RCC 7860 (cell line): ENCODE data around the gene PAIP2.

ENCODE experiments used
- DNase-seq: peaks from one replicate; pipeline ENCODE4 v3.0.0-alpha.2; 2015; ENCODE audit warnings: low spot score
- FAIRE-seq: peaks from 2 replicates; lab custom pipeline; 2012; peaks lifted over from hg19 to GRCh38; lab: Jason Lieb, UNC

Gene PAIP2, protein sequence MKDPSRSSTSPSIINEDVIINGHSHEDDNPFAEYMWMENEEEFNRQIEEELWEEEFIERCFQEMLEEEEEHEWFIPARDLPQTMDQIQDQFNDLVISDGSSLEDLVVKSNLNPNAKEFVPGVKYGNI

DNA sequence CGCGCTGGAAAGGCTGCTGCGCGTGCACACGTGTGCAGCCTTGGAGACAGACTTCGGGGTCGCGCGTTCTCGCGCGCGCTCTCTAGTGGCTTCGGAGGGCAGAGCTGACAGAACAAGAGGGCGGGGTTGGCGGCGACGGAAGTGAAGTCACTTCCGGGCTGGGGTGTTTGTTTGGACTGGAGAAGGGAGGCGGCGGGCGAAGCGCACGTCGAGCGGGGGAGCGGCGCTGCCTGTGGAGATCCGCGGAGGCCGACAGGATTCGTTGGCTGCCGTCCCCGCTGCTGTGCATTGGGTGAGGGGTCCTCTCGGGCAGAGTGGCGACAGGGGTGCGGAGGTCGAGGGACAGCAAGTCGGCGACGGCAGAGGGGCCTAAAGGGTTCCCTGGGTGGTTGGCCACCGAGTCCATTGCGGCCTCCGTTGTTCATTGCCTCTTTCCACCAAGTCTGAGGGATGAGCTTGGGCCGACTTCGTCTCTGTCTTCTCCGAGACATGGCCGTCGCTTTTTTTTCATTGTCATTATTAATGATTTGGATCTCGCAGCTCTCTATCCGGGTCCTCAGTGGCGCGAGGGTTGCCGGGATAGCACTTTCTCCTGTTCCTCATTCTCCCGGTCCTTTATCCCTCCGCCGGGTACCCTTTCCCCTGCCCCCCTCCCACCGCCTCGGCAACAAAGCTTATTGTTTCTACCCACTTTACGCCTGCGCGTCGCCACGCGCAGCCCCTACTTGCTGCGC lies at the start of gene PAIP2:
PAIP2 (plus strand) TSS at position 166 of the 734 bp plus-strand sequence. CDS start 21,931 bp downstream, outside the sequence.
- FAIRE-seq (peak; percentile 82), DNase-seq (peak; percentile 94)

DNA sequence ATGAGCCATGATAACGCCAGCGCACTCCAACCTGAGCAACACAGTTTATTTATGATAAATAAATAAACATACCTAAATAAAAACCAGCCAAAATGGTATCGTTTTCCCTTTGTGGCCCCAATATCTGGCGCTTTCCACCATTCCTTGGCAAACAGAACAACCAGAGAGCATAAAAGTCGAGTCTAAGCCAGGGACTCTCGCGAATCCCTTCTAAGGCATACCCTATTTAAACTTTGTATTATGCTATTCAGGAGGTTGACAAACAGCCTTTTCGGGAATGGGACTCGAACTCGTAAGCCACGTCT lies 48.5 kb upstream of the PAIP2 start:
- no peak for FAIRE-seq
- no peak for DNase-seq

DNA sequence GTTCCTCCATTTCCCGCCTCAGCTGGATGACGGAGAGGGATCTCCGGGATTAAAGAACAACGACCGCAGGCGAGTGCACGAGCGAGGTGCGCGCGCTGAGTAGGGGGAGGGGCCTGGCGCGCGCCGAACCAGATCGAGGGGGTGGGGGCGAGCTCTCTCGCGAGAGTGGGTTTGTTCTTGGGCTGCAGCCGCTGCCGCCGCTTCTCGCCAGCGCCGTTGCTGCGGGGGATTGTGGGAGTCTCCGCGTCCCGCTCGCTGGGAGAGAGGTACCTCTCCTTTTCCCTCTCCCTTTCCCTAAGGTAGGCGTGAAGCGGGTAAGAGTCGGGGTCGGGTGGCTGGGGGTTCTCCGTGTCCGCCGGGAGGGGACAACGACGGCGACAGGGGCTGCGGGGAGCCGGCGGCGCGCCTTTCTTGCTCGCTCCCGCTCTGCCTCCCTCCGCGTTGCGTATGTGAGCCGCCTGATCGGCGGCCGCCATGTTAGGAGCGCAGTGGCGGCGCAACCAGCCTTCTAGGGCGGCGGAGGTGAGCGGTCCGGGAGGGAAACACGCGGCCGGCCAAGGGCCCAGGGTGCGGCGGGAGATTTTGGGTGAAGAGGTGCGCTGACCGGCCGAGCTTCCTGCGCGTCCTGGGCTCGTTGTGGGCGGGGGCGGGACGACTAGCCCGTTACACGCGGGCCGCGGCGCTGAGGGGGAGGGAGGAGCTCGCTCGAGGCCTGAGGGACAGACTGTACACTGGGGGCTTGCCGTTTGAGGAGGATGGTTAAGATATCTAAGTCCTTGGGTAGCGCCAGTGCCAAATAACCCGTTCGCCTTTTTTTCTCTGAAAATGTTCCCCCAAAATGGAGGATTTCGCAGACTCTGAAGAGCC lies 47.9 kb upstream of the PAIP2 start, which contains the start of gene MATR3:
MATR3 (plus strand) TSS at position 234 of the 867 bp plus-strand sequence. CDS start 13,676 bp downstream, outside the sequence.
- FAIRE-seq, result peak; percentile 77
- DNase-seq, result peak; percentile 91

DNA sequence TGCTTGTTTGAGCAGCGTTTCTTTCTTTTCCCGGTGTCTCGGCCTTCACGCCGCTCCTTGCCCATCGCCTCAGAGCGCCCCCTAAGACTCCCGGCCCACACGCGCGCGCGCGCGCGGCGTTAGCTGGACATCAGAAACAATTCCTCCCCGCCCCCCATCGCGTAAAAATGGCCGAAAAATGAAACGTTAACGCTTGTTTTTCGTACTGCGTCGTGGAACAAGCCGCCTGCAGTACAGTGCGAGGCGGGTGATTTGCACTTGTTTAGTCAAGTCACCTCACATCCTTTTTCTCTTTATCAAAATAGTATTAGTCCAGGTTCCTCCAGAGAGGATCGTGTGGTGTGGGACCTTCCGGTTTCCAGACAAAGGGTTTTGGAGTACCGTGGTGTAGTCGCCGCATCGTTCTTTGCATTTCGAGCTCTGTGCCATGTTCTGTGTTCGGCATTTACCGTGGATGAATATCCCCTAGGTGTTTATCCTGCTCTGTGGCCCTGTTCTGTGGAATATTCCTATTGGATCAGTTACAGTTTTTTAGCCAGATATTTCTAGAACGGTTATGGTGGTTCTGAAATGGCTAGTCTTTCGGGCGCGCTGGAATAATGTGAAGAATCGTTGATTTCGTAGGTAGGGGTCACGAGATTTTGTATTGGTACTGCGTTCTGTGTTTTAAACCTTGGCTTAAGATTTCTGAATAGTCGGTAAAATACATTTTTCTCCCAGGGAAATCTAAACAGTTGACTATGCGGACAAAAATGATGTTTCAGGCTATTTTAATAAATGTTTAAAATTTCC lies 47.1 kb upstream of the PAIP2 start:
- peak; percentile 62 for DNase-seq

DNA sequence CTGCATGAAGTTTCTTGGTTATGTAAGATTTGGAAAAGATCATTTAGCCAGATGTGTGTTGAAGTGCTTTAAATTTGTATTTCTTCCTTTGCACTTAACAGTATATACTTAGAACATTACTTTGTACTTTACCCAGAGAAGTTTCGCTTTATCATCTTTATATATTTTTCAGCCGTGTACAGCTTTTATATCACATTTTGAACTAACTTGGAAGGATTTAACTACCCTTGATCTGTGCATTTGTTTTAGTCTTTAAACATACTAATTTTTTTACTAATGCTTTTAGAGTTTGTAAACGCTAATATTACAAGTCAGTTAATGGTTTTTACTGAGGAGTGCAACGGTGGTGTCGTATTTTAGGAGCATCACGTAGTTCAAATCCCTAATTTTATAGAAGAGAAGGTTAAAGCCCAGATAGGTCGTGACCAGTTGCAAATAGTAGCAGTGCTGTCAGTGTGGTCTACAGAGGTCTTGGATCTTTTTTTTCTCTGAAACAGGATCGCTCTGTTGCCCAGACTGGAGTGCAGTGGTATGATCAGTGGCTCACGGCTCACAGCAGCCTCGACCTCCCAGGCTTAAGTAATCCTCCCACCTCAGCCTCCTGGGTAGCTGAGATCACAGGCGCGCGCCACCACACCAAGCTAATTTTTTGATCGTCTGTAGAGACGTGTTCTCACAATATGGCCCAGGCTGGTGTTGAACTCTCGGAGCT lies 46.2 kb upstream of the PAIP2 start:
- FAIRE-seq (no peak), DNase-seq (no peak)

More for the DNA sequence above, 47.1 kb upstream of the PAIP2 start:
- FAIRE-seq, result no peak

DNA sequence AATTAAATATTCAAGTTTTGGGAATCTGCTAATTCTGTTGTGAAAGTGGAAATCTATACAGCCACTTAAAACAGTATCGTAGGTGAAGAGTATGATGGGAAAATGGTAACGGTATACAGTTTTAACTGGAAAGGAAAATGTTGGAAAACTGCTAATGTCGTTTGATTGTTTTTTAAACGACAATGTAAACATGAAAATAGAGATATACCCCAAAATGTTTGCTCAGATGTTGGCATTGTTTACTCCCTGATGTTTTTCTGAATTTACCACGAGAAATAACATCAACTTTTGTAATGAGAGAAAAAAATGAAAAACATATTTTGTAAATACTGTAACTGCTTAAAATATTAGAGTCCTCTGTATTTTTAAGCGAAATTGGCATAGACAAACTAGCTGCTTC lies 45.5 kb upstream of the PAIP2 start:
- FAIRE-seq (no peak), DNase-seq (no peak)

DNA sequence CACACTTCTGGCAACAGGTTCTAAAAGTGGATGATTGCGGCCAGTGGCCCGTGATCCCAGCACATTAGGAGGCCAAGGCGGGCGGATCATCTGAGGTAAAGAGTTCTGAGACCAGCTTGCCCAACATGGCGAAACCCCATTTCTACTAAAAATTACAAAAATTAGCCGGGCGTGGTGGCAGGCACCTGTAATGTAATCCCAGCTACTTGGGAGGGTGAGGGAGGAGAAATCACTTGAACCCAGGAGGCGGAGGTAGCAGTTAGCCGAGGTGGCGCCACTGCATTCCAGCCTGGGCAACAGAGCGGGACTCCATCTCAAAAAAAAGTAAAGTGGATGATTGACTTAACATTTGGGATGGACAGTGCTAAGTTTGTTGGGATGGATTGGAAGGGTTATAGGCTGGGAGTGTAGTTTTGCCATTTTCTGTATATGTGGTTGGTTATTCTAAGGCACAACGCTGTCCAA lies 44.8 kb upstream of the PAIP2 start:
- FAIRE-seq, result no peak
- DNase-seq, result no peak

DNA sequence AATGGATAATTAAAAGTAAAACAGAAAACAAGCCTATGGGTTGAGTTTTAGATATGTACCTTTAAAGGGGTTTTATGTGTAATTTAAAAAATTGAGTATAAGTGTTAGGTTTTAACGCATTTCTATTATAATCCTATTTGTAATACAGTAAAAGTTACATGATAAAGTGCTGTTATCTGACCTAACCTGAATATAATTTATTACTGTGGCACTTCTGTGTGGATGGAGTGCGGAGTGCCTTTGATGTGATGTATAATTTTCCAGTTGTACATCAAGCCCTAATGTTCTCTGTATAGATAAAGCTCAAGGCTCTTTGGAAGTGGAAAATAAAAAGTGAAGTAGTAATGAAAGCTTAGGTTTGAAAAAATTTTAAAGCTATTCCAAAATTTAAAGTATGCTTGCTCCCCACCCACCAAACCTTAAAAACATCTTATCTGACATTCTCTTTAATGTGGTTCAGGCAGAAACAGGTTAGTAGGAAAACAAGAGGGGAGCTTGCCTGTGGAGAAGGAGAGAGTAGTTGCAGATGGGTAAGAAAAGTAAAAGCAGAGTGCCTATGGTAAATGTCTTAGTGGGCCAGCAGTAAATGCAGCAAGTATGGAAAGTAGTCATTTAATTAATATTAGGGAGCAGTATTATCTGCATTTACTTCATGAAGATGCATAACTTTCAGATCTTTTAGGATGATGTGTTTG lies 44.1 kb upstream of the PAIP2 start:
- FAIRE-seq (no peak), DNase-seq (no peak)

DNA sequence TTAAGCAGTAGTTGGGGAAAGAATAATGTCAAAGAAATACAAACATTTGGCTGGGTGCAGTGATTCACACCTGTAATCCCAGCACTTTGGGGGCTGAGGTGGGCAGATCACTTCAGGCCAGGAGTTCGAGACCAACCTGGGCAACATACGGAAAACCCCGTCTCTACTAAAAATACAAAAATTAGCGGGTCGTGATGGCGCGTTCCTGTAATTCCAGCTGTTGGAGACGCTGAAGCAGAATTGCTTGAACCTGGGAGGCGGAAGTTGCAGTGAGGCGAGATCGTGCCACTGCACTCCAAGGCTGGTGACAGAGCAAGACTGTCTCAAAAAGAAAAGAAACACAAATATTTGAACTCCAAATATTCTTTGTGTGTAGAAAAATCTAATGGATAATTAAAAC lies 43.4 kb upstream of the PAIP2 start:
- no peak for FAIRE-seq

DNA sequence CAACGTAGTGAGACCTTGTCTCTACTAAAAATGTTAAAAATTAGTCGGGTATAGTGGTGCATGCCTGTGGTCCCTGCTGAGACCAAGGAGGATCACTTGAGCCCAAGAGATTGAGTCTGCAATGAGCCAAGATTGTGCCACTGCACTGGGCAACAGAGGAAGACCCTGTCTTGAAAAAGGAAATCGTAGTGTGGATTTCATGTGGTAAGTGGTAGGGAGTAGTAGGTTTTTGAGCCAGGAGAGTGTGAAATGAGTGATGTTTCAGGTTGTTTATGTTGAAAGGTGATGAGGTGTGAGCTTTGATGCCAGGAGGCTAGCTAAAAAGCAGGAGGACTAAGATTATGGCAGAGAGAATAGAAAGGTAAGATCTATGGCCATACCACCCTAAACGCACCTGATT lies 42.2 kb upstream of the PAIP2 start:
- FAIRE-seq (no peak), DNase-seq (no peak)

More for the DNA sequence above, 43.4 kb upstream of the PAIP2 start:
- DNase-seq, result no peak

DNA sequence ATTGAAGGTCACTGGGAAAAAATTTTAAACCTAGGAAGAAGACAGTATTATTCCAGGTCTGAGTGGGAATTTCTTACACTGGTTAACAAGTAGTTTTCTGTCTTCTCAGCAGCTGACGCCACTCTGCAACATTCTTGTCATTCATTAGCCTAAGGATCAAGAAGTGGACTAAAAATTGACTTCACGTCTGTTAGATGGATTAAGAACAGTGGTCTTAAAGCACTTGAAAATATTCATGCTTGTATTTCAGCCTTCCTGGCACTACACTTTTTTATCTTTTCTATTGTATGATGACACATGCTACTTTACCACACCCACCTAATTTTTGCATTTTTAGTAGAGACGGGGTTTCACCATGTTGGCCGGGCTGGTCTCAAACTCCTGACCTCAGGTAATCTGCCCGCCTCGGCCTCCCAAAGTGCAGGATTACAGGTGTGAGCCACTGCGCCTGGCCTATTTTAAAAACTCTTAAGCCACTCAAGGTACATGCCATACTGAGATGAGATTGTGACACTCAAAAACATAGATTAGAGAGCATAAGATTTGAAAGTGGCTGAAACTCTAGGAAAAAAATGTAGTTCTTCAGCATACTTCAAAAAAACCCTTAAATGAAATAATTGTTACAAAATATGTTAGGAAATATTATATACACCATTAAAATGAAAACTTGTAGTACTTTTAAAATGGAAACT lies 39.7 kb upstream of the PAIP2 start:
- DNase-seq, result no peak
- FAIRE-seq, result peak; percentile 35

DNA sequence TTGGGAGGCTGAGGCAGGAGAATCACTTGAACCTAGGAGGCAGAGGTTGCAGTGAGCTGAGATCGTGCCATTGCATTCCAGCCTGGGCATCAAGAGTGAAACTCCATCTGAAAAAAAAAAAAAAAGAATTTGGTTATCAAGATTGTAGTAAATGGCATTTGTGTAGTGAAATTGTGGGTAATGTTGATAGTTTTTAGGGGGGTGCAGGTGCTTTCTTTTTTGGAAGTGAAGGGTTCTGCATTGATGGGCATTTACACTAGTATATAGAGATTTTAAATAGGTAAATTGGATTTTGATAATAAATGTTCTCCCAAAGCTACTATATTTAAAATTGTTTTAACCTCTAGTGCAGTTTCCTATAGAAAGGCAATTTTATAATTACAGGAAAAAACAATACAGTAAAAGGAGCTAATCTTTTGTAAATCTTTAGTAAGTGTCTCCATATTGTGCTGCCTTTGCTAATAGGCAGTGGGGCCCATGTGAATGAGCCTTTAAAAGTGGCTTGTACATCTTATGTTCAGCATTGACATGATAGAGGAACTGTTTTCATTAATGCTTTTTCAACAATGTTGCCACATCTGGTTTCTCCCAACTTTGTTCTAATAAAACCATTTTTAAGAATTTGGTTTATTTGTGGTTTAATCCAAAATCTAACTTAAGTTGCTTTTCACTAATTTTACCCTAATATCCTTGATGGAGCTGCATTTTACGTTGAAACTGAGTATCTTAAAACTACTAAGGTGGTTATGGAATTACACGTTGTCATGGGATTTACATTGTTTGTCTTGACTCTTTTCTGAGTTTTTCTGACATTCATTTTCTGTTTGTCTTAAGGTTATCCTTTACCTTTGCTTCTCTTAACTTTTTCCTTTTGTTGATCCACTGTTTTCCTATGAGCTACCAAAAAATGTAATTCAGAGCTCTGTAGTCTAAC lies 37.0 kb upstream of the PAIP2 start:
- DNase-seq (no peak), FAIRE-seq (no peak)

DNA sequence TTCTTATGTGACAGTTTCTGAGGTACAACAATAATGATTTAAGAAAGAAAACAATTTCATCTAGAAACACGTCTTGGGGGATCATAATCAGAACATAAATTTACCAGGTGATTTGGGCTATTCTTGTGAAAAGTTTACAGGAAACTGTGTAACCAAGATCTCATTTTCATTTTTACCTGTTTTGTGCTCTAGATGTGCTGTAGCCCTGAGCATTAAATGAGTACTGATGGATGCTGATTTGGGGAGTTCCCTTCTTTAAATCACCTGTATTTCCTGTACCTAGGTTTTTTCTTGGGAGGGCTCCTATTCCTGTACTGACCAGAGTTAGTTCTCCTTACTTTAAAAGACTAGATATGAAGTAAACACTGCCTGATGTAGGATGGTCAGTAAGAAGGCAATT lies 35.5 kb upstream of the PAIP2 start:
- FAIRE-seq (no peak), DNase-seq (no peak)

DNA sequence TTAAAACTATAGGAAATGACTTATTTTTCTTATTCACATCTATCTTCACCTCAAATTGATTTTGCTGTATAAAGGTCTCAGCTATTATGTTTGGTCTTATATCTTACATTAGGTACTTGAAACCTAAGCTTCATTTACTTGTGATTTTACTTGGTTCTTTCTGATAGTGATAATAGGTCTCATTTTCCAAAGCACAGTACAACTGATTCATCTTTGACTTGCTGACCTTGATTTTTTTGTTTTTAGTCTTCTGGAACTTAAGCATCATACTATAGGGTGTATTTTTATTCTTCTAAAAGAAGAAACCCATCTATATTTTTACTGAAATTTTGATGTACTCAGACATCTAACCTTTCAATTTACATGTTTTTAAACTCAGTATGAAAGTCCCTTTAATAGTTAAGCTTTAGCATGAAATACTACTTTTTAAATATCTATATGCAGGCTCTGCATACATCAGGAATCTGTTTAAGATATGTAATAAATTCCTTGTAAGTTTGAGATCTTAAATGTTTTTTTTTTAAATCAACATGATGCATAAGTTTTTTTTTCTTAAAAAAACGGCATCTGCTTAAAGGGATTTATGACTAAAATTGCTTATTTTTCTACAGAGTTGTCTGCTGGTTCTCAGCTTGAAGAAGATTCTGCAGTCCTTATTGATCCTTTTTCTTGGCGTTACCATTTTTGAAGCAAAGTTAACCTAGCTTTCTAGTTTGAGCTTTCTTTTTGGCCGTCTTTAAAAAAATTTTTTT lies 34.9 kb upstream of the PAIP2 start:
- no peak for DNase-seq
- FAIRE-seq, result peak; percentile 5

DNA sequence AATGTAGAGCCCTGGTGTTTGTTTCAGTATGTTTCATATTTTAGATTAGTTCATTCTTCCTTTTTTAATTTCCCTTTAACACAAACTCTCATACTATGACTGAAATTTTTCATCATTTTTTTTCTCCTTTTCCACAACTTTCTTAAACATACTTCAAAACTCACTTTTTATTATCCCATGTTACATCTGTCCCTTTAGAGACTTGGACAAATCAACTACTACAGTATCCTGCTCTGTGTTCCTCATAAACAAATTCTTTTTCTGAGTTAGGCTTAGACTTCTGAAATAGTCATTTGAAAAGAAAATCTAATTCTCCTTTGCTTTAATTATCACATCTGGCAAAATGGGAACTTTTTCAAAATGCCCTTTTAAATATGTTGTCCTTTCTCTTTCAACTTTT lies 32.9 kb upstream of the PAIP2 start:
- DNase-seq (no peak), FAIRE-seq (no peak)

DNA sequence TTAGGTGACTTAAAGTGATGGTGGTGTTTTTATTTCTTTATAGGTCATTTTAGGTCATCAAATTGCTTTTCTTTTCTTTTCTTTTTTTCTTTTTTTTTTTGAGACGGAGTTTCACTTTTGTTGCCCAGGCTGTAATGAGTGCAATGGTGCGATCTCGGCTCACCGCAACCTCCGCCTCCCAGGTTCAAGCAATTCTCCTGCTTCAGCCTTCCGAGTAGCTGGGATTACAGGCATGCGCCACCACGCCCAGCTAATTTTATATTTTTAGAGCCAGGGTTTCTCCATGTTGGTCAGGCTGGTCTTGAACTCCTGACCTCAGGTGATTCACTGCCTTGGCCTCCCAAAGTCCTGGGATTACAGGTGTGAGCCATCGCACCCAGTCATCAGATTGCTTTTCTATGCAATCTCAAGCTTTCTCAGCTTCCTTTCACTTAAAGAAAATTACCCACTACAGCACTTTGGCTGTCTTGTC lies 30.9 kb upstream of the PAIP2 start:
- DNase-seq, result peak; percentile 57
- FAIRE-seq, result peak; percentile 50

DNA sequence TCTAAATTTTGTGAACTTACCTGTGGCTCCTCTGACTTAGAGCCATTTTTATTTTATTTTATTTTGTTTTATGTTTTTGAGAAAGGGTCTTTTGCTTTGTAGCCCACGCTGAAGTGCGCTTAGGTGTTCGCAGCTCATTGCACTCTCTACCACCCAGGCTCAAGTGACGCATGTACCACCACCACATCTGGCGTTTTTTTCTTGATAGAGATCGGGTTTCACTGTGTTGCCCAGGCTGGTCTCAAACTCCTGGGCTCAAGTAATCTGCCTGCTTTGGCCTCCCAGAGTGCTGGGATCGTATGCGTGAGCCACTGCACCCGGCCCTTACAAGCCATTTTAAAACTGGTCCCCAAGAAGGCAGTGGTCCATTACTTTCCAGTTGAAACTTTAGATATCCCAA lies 29.6 kb upstream of the PAIP2 start:
- no peak for DNase-seq

More for the DNA sequence above, 29.6 kb upstream of the PAIP2 start:
- FAIRE-seq, result no peak
